ENCODE measurements around the gene UGT1A5.

The UGT1A5 gene

GRCh38 chr2:233679196-233679595, 33.5 kb upstream of the UGT1A5 start:
- Histone ChIP-seq H3K27ac (ENCODE audit: extremely low read depth, low read depth, low read length) (no peak overlapping the region), H3K4me3 (ENCODE audit: low read depth, low read length) (no peak overlapping the region), H3K4me1 (ENCODE audit: control insufficient read depth, insufficient read depth, low read length) (peaks cover 4% of the 10 kb centered on the region; the same call in 1 of the 2 replicates), H3K36me3 (ENCODE audit: control insufficient read depth in 2 of 2, insufficient read depth in 1 of 2, low read length in 2 of 2) (no peaks in the 10 kb centered on the region), H3K9me3 (ENCODE audit: control insufficient read depth, insufficient read depth, low read depth, low read length) (no peaks in the 10 kb centered on the region)
- no peak for TF ChIP-seq GFI1B (tag by site-specific recombination; IDR thresholded peaks at IDR 0.05)
- no peak for TF ChIP-seq ZNF571 (tag by site-specific recombination; IDR thresholded peaks at IDR 0.05)
- no peak for TF ChIP-seq ZNF10 (tag by site-specific recombination; IDR thresholded peaks at IDR 0.05)
- no peak for TF ChIP-seq ZNF112 (tag by site-specific recombination; IDR thresholded peaks at IDR 0.05)
- TF ChIP-seq PRDM1 (tag by site-specific recombination; IDR thresholded peaks at IDR 0.05), result no peak
- no peak for TF ChIP-seq ZNF175 (tag by site-specific recombination; IDR thresholded peaks at IDR 0.05)
- no peak for TF ChIP-seq ZBTB20 (tag by site-specific recombination; IDR thresholded peaks at IDR 0.05)
- no peak for TF ChIP-seq ZNF837 (tag by site-specific recombination; IDR thresholded peaks at IDR 0.05)
- no peak for TF ChIP-seq OVOL3 (tag by site-specific recombination; IDR thresholded peaks at IDR 0.05)
- no peak for TF ChIP-seq ZNF433 (tag by site-specific recombination; IDR thresholded peaks at IDR 0.05; ENCODE audit: low read depth)
- no peak for TF ChIP-seq ZNF791 (tag by site-specific recombination; IDR thresholded peaks at IDR 0.05)
- no peak for TF ChIP-seq YY1 (tag by site-specific recombination; IDR thresholded peaks at IDR 0.05)
- no peak for TF ChIP-seq ZNF266 (tag by site-specific recombination; IDR thresholded peaks at IDR 0.05; ENCODE audit: low read depth)
- TF ChIP-seq ZNF184 (tag by site-specific recombination; IDR thresholded peaks at IDR 0.05), result no peak
- no peak for TF ChIP-seq HOXD13 (CRISPR knock-in tag; IDR thresholded peaks at IDR 0.05; ENCODE audit: borderline replicate concordance)
- TF ChIP-seq KLF16 (tag by site-specific recombination; IDR thresholded peaks at IDR 0.05), result no peak
- no peak for TF ChIP-seq GLIS2 (tag by site-specific recombination; IDR thresholded peaks at IDR 0.05)
- TF ChIP-seq ZNF658 (tag by site-specific recombination; IDR thresholded peaks at IDR 0.05), result no peak
- ChIA-PET CTCF (no interaction called here), POLR2A (no interaction called here)

- H3K36me3 ChIP-seq (ENCODE audit: control insufficient read depth in 2 of 2, insufficient read depth in 1 of 2, low read length in 2 of 2), result no peaks in the 10 kb centered on the region
- H3K9me3 ChIP-seq (ENCODE audit: control insufficient read depth, insufficient read depth, low read depth, low read length), result no peaks in the 10 kb centered on the region
- no peak overlapping the region for H3K27ac ChIP-seq (ENCODE audit: extremely low read depth, low read depth, low read length)
- H3K4me1 ChIP-seq (ENCODE audit: control insufficient read depth, insufficient read depth, low read length), result no peaks in the 10 kb centered on the region
- no peak for TF ChIP-seq ZNF404 (tag by site-specific recombination; IDR thresholded peaks at IDR 0.05)
- TF ChIP-seq ZNF350 (tag by site-specific recombination; IDR thresholded peaks at IDR 0.05), result no peak
- no peak for TF ChIP-seq ZBTB6 (tag by site-specific recombination; IDR thresholded peaks at IDR 0.05)
- TF ChIP-seq ZNF571 (tag by site-specific recombination; IDR thresholded peaks at IDR 0.05), result no peak
- no peak for TF ChIP-seq ZNF558 (tag by site-specific recombination; IDR thresholded peaks at IDR 0.05)
- TF ChIP-seq KLF8 (tag by site-specific recombination; IDR thresholded peaks at IDR 0.05), result no peak
- no peak for TF ChIP-seq KLF17 (tag by site-specific recombination; IDR thresholded peaks at IDR 0.05)
- TF ChIP-seq PBX3 (CRISPR knock-in tag; IDR thresholded peaks at IDR 0.05), result no peak
- no peak for TF ChIP-seq ZNF660 (tag by site-specific recombination; IDR thresholded peaks at IDR 0.05)
- CTCF ChIA-PET, result no interaction called here
- no peak overlapping the region for H3K4me3 ChIP-seq (ENCODE audit: low read depth, low read length)
- POLR2A ChIA-PET, result no interaction called here
Measured at GRCh38 chr2:233680361-233681045, 32.2 kb upstream of the UGT1A5 start.

All from HEK293 (cell line).